ENCODE measurements around the gene LRMDA. TPM values are rescaled to one million over a fixed set of nuclear protein-coding genes. Genes with fewer than 3 reads are reported as not detected.

The LRMDA gene
- total and polyA plus RNA-seq, 7 donors = 2.8 to 22.2 (median 9.0) TPM

DNA sequence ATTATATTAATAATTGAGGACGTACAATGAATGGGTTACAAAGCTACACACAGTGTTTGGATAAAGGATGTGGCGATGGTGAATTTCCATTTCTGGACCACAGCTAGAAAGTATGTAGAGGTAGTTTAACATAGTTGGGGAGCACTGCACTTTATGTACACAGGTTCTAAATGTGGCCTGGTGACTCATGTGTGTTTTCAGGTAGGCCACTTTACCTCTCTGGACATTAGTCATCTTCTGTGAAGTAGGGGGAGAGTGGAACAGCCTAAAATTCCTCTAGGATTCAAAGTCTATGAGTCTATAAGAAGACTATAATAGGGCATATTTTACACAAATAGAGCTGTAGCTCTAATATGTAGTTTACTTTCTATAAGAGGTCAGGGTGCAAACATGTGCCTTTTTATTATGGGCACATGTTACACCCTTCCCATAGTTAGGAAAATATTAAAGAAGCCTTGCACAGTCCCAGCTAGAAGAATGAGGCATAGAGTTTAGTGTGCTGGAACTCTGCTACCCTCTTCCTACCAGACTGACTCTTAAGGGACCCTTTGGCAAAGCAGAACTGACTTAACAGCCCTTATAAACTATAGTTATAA, 594.9 kb downstream of the LRMDA start:
- Histone ChIP-seq H3K36me3 (no peaks in the 10 kb centered on the region), H3K9me3 (no peaks in the 10 kb centered on the region), H3K4me3 (no peak overlapping the region), H3K27ac (no peak overlapping the region), H3K27me3 (no peaks in the 10 kb centered on the region), H3K4me1 (no peaks in the 10 kb centered on the region)
- no peak for TF ChIP-seq EP300 (IDR thresholded peaks at IDR 0.05)
- no peak for TF ChIP-seq POLR2AphosphoS5 (IDR thresholded peaks at IDR 0.05)
- TF ChIP-seq, protein P1, sequence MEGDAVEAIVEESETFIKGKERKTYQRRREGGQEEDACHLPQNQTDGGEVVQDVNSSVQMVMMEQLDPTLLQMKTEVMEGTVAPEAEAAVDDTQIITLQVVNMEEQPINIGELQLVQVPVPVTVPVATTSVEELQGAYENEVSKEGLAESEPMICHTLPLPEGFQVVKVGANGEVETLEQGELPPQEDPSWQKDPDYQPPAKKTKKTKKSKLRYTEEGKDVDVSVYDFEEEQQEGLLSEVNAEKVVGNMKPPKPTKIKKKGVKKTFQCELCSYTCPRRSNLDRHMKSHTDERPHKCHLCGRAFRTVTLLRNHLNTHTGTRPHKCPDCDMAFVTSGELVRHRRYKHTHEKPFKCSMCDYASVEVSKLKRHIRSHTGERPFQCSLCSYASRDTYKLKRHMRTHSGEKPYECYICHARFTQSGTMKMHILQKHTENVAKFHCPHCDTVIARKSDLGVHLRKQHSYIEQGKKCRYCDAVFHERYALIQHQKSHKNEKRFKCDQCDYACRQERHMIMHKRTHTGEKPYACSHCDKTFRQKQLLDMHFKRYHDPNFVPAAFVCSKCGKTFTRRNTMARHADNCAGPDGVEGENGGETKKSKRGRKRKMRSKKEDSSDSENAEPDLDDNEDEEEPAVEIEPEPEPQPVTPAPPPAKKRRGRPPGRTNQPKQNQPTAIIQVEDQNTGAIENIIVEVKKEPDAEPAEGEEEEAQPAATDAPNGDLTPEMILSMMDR (IDR thresholded peaks at IDR 0.05) = no peak
- no peak for TF ChIP-seq POLR2A (IDR thresholded peaks at IDR 0.05)
- no peak for DNase-seq
- 94 to 99% methylated on average over 2 of the region's 2 CpGs for WGBS, 2 donors
- intact Hi-C loops (cut with DNase I) = no loop called here

DNA sequence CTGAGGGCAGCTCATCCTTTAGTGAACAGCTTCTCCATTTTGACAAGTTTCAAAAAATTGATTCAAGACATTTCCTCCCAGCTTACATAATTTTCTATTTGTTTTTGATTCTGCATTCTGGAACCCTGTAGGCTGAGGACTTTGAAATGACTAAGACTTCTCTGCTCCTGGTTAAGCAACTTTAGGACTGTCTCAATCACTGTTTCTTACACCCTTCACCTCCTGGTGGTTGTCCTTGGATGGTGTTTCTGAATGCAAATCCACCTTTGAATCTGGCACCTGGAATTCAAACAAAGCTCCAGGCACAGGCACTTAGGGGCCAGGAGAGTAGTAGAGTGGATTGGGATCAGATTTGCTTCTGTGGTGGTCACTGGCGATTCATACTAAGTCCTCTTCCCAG, 595.5 kb downstream of the LRMDA start:
- H3K4me3 ChIP-seq = no peak overlapping the region
- intact Hi-C loops (cut with DNase I) = no loop called here
- H3K27me3 ChIP-seq = no peaks in the 10 kb centered on the region
- no peaks in the 10 kb centered on the region for H3K4me1 ChIP-seq
- DNase-seq = no peak
- H3K36me3 ChIP-seq = no peaks in the 10 kb centered on the region
- TF ChIP-seq POLR2AphosphoS5 (IDR thresholded peaks at IDR 0.05) = no peak
- no peak for TF ChIP-seq EP300 (IDR thresholded peaks at IDR 0.05)
- TF ChIP-seq, protein P1 (IDR thresholded peaks at IDR 0.05) = no peak
- TF ChIP-seq POLR2A (IDR thresholded peaks at IDR 0.05) = no peak
- no peak overlapping the region for H3K27ac ChIP-seq
- no peaks in the 10 kb centered on the region for H3K9me3 ChIP-seq
- WGBS, 2 donors = 98% methylated on average over 1 of the region's 1 CpG

DNA sequence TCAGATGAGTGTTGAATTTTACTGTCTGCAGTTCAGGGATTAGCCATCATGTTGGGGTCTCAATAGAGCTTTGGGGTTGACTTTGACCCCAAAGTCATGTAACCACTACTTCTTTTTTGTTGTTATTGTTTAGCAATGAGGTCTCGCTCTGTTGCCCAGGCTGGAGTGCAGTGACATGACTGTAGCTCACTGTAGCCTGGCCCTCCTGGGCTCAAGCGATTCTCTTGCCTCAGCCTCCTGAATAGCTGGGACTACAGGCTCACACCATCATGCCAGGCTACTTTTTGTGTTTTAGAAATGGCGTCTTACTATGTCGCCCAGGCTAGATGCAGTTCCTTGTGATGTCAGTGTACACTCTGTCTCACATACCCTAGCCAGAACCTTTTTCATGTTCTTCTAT, 598.4 kb downstream of the LRMDA start:
- Histone ChIP-seq H3K36me3 (no peaks in the 10 kb centered on the region), H3K4me1 (peaks cover 0 to 14% (median 7%) of the 10 kb centered on the region in 4 donors), H3K4me3 (no peak overlapping the region), H3K27ac (no peak overlapping the region), H3K9me3 (no peaks in the 10 kb centered on the region), H3K27me3 (no peaks in the 10 kb centered on the region)
- intact Hi-C loops (cut with DNase I) = loop anchor here (10.0 kb wide), 1 partner anchor 345 kb away; no protein-coding TSS in a partner anchor
- DNase-seq = no peak
- WGBS, 2 donors = 97% methylated on average over 4 of the region's 4 CpGs
- TF ChIP-seq POLR2A (IDR thresholded peaks at IDR 0.05) (no peak), POLR2AphosphoS5 (IDR thresholded peaks at IDR 0.05) (no peak), EP300 (IDR thresholded peaks at IDR 0.05) (no peak)
- TF ChIP-seq, protein P1 (IDR thresholded peaks at IDR 0.05) = no peak

DNA sequence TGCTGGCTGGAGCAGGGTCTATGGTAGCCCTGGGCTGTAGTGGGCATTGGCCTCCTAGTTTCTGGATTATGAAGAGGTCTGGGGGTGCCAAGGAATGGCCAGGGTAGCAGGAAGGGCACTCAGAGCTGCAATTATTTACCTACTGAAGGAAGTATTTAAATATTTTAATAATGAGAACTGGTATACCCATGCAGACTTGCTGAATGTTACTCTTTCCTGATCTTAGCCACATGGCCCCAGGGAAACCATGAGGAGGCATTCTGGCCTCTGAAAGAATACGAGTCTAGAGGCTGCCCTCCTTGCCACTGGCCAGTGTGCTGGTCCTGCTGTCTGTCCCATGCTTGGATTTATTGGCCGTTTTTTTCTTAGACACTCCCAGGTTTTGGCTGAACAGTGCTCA, 599.7 kb downstream of the LRMDA start:
- DNase-seq = no peak
- Histone ChIP-seq H3K27me3 (no peaks in the 10 kb centered on the region), H3K9me3 (no peaks in the 10 kb centered on the region), H3K36me3 (no peaks in the 10 kb centered on the region), H3K4me1 (peaks cover 0 to 27% (median 17%) of the 10 kb centered on the region in 4 donors), H3K27ac (no peak overlapping the region), H3K4me3 (no peak overlapping the region)
- WGBS, 2 donors = 87 to 91% methylated on average over 2 of the region's 2 CpGs
- intact Hi-C loops (cut with DNase I) = loop anchor here (10.0 kb wide), 1 partner anchor 346 kb away; no protein-coding TSS in a partner anchor
- TF ChIP-seq EP300 (IDR thresholded peaks at IDR 0.05) (no peak), POLR2AphosphoS5 (IDR thresholded peaks at IDR 0.05) (no peak), POLR2A (IDR thresholded peaks at IDR 0.05) (no peak)
- TF ChIP-seq, protein P1 (IDR thresholded peaks at IDR 0.05) = no peak

Data from sigmoid colon (tissue), 7 donors.